GM23248 (cell line): ENCODE measurements around the gene TBX5.

Experiments used
- EZH2 ChIP-seq: fragments of 200-600 bp; sonication (generic); IDR thresholded peaks from 2 replicates; pipeline ENCODE4 v1.6.1; 2018; ENCODE audit warnings: antibody characterized with exemption, mild to moderate bottlenecking; ENCODE audit not compliant: insufficient read depth, poor library complexity, severe bottlenecking
- EZH2phosphoT487 ChIP-seq: fragments of 200-600 bp; sonication (generic); IDR thresholded peaks from 2 replicates; pipeline ENCODE4 v1.6.1; 2018; ENCODE audit warnings: antibody characterized with exemption, moderate library complexity, mild to moderate bottlenecking, low read depth; ENCODE audit not compliant: insufficient read depth

GRCh38 chr12:114420182-114420943, 14.4 kb upstream of the TBX5 start:
- TF ChIP-seq EZH2, result no peak
- no peak for TF ChIP-seq EZH2phosphoT487
